Measurements from ENCODE around the gene PAQR9.

Gene PAQR9

GRCh38 chr3:142982038-142982773 lies 18.7 kb upstream of the PAQR9 start:
- no peak for DNase-seq (ENCODE audit: low read depth, low spot score)

DNA sequence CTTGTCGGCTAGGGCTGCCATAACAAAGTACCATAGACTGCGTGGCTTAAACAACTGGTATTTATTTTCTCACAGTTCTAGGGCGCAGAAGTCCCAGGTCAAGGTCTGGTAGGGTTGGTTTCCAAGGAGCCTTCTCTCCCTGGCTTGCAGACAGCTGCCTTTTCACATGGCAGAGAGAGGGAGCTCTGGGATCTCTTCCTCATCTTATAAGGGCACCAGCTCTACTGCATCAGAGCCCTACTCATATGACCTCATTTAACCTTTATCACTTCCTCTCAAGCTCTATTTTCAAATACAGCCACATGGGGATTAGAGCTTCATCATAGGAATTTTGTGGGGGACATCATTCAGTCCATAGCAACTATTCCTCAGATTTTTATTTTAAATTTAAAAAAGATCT lies 17.6 kb upstream of the PAQR9 start:
- DNase-seq (ENCODE audit: low read depth, low spot score), result no peak

- DNase-seq (ENCODE audit: low read depth, low spot score), result no peak
Observed at GRCh38 chr3:142977399-142977728, 13.9 kb upstream of the PAQR9 start.

DNA sequence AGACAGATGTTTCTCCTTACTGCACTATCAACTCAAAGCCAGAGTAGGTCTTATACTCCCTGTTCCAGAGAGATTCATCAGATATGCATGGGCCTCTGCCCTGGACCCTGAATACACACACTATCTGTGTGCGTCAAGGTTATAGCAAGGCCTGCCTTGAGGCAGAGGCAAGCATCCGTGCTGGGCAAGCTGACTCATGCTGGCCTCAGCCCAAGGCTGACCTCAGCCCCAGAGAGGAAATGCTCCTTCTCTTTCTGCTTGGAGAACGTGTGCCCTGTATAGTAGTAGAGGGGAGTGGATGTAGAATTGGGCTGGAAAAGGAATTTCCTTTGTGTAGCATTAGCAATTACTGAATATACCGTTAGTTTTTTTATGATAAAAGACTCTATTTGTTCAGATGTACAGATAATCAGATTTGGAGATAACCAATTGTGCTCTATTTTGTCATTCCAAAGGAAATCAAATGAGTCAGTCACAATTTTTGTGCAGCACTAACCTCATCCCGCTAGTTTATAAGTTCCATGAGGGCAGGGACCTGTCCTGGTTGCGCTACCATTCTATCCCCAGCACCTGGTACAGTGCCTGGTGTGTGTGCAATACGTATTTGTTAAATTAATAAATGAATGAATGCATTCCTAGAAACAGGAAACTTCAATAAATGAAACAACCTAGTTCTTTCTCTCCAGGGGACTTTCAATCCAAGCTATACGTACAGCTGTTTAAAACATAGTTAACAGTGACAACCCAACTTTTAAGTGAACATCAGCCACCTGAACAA lies 13.3 kb upstream of the PAQR9 start:
- DNase-seq (ENCODE audit: low read depth, low spot score), result no peak

GRCh38 chr3:142975316-142975995 lies 12.0 kb upstream of the PAQR9 start:
- DNase-seq (ENCODE audit: low read depth, low spot score), result no peak

GRCh38 chr3:142973217-142974009 lies 9.9 kb upstream of the PAQR9 start:
- no peak for DNase-seq (ENCODE audit: low read depth, low spot score)

DNA sequence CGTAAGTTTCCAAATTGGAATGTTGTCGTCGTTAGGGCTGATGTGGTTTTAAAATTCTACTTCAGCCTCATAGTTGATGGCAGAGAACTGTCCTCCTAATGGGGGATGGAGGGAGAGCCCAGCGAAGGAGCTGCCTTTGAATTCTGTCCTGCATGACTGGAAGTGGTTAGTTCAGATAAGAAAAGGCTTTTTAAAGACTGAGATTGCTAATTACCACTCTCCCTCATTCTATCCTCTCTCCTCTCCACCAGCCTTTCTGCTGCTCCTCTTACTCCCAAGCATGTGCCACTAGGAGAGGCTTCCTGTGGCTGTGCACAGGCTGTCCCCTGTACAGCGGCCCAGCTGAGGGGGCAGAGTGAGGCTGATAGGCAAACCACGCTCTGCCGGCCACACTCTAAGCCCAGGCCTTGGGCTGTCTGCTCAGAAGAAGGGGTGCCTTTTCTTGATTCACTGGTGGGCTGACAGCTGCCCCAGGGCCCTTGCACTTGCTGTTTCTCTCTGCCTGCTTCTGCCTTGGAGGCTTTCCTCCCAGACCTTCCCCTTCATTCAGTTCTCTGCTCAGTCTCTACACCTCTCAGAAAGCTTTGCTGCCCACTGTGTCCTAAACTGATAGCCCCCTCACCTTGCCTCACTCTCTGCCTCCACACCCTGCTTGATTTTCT lies 8.7 kb upstream of the PAQR9 start:
- no peak for DNase-seq (ENCODE audit: low read depth, low spot score)

DNA sequence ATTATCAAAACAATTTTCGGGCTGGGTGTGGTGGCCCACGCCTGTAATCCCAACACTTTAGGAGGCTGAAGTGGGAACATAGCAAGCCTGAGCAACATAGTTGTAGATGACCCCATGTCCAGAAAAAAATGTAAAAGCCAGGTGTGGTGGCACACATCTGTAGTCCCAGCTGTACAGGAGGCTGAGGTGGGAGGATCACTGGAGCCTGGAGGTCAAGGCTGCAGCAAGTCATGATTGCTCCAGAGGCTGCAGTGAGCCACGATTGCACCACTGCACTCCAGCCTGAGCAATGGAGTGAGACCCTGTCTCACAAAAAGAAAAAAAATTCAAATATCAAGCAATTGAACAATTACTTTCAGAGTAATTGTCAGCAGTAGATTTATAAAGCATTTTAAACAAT lies 8.0 kb upstream of the PAQR9 start:
- DNase-seq (ENCODE audit: low read depth, low spot score), result no peak

DNA sequence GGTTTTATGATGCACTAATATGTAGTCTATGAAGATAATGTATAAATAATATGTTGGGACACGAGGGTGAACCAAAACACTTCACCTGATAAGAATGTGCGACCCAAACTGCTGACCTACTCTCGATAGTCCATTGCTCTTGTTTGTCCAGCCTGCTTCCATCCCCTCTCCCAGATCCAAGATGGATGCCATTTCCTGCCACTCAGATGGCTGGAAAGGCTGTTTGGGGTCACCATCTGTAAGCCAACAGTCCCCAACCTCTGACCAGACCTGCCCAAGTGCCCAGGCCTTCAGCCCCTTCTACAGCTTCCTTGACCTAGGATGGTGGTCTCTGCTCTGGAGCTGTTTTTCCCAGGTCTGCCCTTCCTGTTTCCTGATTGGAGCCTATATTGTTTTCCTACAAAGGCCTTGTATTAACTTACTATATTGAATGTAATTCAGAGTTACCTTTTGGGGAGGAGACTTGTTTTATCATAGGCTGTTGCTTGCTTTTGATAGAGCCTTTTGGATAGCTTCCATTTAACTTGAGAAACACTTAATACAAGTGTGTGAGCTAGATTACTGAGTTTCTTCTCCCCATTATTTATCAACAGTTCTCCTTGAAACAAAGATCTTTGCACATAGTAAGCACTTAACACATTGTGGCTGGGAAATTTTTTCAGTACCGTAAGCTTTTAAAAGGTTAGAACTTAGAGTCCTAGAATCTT lies 5.0 kb upstream of the PAQR9 start:
- DNase-seq (ENCODE audit: low read depth, low spot score), result no peak

DNA sequence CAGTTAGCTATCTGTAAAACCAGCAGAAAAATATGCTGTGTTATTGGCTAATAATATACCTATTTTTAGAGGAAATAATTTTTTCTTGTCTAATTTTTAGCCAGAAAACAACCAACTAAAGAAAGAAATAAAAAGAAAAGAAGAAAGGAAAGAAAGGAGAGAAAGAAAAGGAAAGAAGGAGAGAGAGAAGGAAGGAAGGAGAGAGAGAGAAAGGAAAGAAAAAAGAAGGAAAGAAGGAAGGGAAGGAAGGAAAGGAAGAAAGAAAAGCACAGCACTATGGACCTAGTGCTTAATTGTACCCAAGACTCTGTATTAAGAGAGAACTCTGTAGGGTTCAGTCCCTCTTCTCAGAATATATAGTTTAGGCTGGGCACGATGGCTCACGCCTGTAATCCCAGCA lies 3.3 kb upstream of the PAQR9 start:
- no peak for DNase-seq (ENCODE audit: low read depth, low spot score)

DNA sequence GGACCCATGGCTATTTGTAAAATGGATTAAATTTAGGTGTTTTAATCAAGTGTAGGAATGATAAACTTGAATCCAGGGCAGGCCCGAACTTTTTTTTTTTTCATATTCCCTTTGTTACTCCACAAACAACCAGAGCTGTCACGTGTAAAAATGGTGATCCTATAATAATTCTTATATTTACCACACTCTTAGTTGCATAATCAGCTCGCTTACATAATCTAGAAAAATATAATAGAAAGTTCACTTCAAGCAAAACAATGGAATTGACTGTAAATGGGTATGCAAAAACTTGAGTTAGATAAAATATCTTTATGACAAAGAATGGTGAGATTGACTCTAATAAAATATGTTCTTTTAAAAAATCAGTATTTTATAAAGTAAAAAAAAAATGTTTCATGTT lies 2.1 kb upstream of the PAQR9 start:
- no peak for DNase-seq (ENCODE audit: low read depth, low spot score)

DNA sequence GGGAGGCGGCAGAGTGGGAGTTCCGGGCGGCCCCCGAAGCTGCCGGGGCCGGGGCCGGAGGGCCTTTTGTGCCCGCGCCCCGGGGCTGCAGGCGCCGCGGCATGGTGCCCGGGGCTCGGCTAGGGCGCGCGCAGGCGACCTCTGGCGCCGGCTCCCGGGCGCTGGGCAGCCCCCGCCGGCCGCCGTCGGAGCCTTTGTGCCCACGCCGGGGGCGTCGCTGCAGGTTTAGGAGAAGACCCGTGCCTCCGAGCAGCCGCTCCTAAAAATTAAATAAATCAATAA lies 299 bp downstream of the PAQR9 start:
- DNase-seq (ENCODE audit: low read depth, low spot score), result no peak

- DNase-seq (ENCODE audit: low read depth, low spot score), result no peak
Observed at GRCh38 chr3:142962520-142963233, 797 bp downstream of the PAQR9 start.

- DNase-seq (ENCODE audit: low read depth, low spot score), result no peak
Observed at GRCh38 chr3:142962175-142962519, 1.3 kb downstream of the PAQR9 start.

- DNase-seq (ENCODE audit: low read depth, low spot score), result no peak
Observed at GRCh38 chr3:142961539-142961938, 1.9 kb downstream of the PAQR9 start.

DNA sequence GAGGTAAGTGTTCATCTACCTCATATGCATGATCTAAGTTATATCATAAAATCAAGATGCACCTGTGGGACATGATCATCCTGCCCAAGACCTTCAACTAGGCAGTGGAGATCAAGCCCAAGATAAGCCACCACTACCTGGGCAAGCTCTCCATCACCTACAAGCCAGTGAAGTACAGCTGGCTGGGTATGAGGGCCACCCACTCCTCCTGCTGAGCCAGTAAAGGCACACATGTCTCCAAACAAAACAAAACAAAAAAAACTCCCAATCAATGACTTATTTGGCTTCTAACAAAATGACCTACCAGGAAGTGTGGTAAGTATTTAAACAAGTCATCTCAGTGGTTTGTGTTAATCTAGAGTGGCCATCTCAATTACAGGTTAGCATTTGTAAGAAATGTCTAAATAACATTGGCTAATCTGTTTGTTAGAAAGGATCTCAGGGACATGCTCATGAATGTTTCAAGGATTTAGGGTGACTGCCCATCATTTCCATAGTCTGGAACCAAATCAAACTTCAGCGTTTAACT lies 3.1 kb downstream of the PAQR9 start:
- no peak for DNase-seq (ENCODE audit: low read depth, low spot score)

DNA sequence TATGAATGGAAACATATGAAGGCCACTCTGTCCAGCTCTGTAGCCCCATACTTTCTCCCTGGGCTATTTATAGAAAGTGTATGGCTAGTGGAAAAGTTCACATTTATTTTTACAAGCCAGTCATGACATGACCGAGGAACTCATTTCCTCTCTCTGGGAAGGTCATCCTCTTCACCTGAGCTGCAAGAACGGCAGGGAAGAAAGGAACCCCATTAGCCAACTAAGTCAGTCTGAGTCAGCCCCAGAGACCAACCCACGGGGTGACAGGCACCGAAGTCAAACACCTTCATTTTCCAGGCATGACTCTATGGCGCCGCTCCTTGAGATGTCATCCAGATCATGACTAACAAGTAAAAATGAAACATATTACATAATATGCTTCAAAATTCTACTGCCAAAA lies 4.8 kb downstream of the PAQR9 start:
- no peak for DNase-seq (ENCODE audit: low read depth, low spot score)

DNA sequence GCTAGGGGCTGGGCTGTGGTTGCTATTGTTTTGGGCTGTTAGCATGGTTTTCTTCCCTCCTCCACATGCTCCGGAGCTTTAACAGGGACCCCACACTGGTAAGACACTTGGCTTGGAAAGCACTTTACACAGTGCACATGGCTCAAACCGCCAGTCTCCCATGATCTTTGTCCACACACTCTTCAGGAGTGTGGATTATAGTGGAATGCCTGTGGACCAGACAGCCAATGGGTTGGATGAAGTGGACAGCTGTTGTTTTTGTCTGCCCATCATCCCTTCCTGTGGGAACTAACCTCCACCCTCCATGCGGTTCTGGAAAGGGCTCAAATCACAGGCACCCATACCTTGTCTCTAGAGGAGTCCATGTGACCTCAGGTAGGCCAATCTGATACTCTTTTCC lies 10.0 kb downstream of the PAQR9 start:
- DNase-seq (ENCODE audit: low read depth, low spot score), result no peak

- no peak for DNase-seq (ENCODE audit: low read depth, low spot score)
Observed at GRCh38 chr3:142952272-142953193, 10.9 kb downstream of the PAQR9 start.

All from activated CD4-positive, CD25-positive, alpha-beta regulatory T cell treated with anti-CD3 and anti-CD28 coated beads, Interleukin-2, amount 50 U/mL, for 16 hours (primary cell).